GM18505 (cell line): ENCODE measurements around the gene CTSD.

ENCODE experiments used
- ATAC-seq: cut with Tn5 transposase; IDR thresholded peaks from one replicate; pipeline ENCODE4 v1.9.1; 2021; ENCODE audit not compliant: unreplicated experiment
- POLR2A ChIP-seq: IDR thresholded peaks from 4 replicates; pipeline ENCODE4 v1.6.1; 2011; ENCODE audit warnings: borderline replicate concordance; ENCODE audit not compliant: insufficient read depth, insufficient read length; ENCODE audit errors: extremely low read depth

The CTSD gene

DNA sequence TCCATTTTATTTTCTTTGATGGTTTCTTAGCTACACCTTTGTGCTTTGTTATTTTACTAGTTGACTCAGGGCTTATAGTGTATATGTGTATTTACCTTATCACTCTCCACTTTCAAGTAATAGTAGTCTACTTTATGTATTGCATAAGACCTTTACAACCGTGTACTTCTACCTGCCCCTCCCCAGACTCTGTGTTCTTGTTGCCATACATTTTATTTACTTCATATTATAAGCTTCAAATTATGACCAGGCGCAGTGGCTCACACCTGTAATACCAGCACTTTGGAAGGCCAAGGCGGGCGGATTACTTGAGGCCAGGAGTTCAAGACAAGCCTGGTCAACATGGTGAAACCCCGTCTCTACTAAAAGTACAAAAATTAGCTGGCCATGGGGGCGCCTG lies 28.2 kb upstream of the CTSD start:
- TF ChIP-seq POLR2A = no peak
- ATAC-seq = no peak

DNA sequence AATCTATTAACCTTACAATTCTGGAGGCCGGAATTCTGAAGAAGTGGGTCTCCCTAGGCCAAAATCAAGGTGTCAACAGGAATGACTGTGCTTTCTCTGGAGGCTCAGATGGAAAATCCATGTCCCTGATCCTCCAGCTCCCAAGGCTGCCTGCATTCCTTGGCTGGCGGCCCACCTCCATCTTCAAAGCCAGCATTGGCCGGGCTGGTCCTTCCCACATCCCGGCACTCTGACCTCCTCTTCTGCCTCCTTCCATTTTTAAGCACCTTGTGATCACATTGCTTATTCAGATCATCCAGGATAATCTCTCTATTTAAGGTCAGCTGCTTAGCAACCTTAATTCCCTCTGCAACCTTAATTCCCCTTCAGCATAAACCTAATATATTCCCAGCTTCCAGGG lies 22.7 kb upstream of the CTSD start:
- ATAC-seq = no peak
- no peak for TF ChIP-seq POLR2A

- no peak for ATAC-seq
- no peak for TF ChIP-seq POLR2A
These were observed 22.2 kb upstream of the CTSD start for GRCh38 chr11:1785749-1786413.

GRCh38 chr11:1784761-1785650 lies 21.3 kb upstream of the CTSD start:
- no peak for TF ChIP-seq POLR2A

GRCh38 chr11:1783725-1784529 lies 20.2 kb upstream of the CTSD start:
- no peak for TF ChIP-seq POLR2A
- ATAC-seq = no peak

More at GRCh38 chr11:1784761-1785650, 21.3 kb upstream of the CTSD start:
- ATAC-seq = no peak

GRCh38 chr11:1782831-1783724 lies 19.4 kb upstream of the CTSD start:
- no peak for ATAC-seq
- no peak for TF ChIP-seq POLR2A

GRCh38 chr11:1782031-1782590 lies 18.4 kb upstream of the CTSD start:
- TF ChIP-seq POLR2A = no peak
- no peak for ATAC-seq

- no peak for TF ChIP-seq POLR2A
- no peak for ATAC-seq
These were observed 17.9 kb upstream of the CTSD start for GRCh38 chr11:1781593-1781975.

- no peak for ATAC-seq
- no peak for TF ChIP-seq POLR2A
These were observed 17.2 kb upstream of the CTSD start for GRCh38 chr11:1780700-1781592.

GRCh38 chr11:1779806-1780699 lies 16.3 kb upstream of the CTSD start:
- ATAC-seq = no peak
- TF ChIP-seq POLR2A = no peak

- no peak for ATAC-seq
These were observed 15.5 kb upstream of the CTSD start for GRCh38 chr11:1779034-1779805.

More at GRCh38 chr11:1779034-1779805, 15.5 kb upstream of the CTSD start:
- TF ChIP-seq POLR2A = no peak
